ENCODE results near the gene C1orf21. TPM values are rescaled to one million over a fixed set of nuclear protein-coding genes. Genes with fewer than 3 reads are reported as not detected.
A peak's percentile ranks its signal among the peaks of the same experiment; 100 is the strongest.

C1orf21 gene
- total RNA-seq, 1 experiment from 2014 or later: 28.5 TPM

GRCh38 chr1:184407816-184408510 lies 21.1 kb downstream of the C1orf21 start (continued):
- TF ChIP-seq, protein P1, sequence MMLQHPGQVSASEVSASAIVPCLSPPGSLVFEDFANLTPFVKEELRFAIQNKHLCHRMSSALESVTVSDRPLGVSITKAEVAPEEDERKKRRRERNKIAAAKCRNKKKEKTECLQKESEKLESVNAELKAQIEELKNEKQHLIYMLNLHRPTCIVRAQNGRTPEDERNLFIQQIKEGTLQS (CRISPR knock-in tag; conservative IDR thresholded peaks at IDR 0.05): no peak
- no peak for TF ChIP-seq KAT7 (CRISPR knock-in tag; IDR thresholded peaks at IDR 0.05; ENCODE audit: borderline replicate concordance)
- no peak for TF ChIP-seq CREM (CRISPR knock-in tag; IDR thresholded peaks at IDR 0.05)
- TF ChIP-seq ZNF416 (CRISPR knock-in tag; IDR thresholded peaks at IDR 0.05): no peak
- TF ChIP-seq, protein P2, sequence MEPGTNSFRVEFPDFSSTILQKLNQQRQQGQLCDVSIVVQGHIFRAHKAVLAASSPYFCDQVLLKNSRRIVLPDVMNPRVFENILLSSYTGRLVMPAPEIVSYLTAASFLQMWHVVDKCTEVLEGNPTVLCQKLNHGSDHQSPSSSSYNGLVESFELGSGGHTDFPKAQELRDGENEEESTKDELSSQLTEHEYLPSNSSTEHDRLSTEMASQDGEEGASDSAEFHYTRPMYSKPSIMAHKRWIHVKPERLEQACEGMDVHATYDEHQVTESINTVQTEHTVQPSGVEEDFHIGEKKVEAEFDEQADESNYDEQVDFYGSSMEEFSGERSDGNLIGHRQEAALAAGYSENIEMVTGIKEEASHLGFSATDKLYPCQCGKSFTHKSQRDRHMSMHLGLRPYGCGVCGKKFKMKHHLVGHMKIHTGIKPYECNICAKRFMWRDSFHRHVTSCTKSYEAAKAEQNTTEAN (CRISPR knock-in tag; IDR thresholded peaks at IDR 0.05): no peak
- TF ChIP-seq, protein P3, sequence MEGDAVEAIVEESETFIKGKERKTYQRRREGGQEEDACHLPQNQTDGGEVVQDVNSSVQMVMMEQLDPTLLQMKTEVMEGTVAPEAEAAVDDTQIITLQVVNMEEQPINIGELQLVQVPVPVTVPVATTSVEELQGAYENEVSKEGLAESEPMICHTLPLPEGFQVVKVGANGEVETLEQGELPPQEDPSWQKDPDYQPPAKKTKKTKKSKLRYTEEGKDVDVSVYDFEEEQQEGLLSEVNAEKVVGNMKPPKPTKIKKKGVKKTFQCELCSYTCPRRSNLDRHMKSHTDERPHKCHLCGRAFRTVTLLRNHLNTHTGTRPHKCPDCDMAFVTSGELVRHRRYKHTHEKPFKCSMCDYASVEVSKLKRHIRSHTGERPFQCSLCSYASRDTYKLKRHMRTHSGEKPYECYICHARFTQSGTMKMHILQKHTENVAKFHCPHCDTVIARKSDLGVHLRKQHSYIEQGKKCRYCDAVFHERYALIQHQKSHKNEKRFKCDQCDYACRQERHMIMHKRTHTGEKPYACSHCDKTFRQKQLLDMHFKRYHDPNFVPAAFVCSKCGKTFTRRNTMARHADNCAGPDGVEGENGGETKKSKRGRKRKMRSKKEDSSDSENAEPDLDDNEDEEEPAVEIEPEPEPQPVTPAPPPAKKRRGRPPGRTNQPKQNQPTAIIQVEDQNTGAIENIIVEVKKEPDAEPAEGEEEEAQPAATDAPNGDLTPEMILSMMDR (IDR thresholded peaks at IDR 0.05): no peak
- TF ChIP-seq ZNF138 (CRISPR knock-in tag; conservative IDR thresholded peaks at IDR 0.05): no peak
- TF ChIP-seq JUN (CRISPR knock-in tag; IDR thresholded peaks at IDR 0.05): no peak
- no peak for TF ChIP-seq SP1 (CRISPR knock-in tag; conservative IDR thresholded peaks at IDR 0.05)

DNA sequence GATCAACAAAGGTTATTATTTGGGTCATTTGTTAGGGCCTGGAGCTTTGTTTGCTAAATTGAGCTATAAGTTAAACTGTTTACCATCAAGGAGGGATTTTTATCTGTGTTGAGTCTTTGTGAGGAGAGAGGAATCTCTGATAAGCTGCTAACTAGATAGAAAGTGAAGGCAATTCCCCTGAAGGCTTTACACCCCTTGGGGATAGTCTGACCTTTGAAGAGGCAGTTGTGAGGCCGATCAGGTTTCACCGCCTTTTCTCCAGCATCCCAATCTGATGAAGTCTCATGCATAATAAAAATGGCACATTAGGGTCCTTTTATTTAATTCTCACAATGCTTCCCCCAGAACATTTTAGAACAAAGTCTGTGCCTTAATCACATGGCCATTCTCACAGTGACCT lies 21.8 kb downstream of the C1orf21 start:
- CTCF ChIA-PET: interaction anchor here (1.0 to 1.2 kb wide), 2 partner anchors 255 to 283 kb away, joined by 3 read pairs; no protein-coding TSS in a partner anchor
- TF ChIP-seq, protein P4, sequence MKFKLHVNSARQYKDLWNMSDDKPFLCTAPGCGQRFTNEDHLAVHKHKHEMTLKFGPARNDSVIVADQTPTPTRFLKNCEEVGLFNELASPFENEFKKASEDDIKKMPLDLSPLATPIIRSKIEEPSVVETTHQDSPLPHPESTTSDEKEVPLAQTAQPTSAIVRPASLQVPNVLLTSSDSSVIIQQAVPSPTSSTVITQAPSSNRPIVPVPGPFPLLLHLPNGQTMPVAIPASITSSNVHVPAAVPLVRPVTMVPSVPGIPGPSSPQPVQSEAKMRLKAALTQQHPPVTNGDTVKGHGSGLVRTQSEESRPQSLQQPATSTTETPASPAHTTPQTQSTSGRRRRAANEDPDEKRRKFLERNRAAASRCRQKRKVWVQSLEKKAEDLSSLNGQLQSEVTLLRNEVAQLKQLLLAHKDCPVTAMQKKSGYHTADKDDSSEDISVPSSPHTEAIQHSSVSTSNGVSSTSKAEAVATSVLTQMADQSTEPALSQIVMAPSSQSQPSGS (CRISPR knock-in tag; IDR thresholded peaks at IDR 0.05; ENCODE audit: borderline replicate concordance, low read depth): no peak
- TF ChIP-seq ZNF512 (CRISPR knock-in tag; IDR thresholded peaks at IDR 0.05; ENCODE audit: borderline replicate concordance) (no peak), FOXK1 (CRISPR knock-in tag; IDR thresholded peaks at IDR 0.05) (no peak), PRDM15 (CRISPR knock-in tag; IDR thresholded peaks at IDR 0.05) (no peak), ZNF416 (CRISPR knock-in tag; IDR thresholded peaks at IDR 0.05) (no peak)
- TF ChIP-seq, protein P5, sequence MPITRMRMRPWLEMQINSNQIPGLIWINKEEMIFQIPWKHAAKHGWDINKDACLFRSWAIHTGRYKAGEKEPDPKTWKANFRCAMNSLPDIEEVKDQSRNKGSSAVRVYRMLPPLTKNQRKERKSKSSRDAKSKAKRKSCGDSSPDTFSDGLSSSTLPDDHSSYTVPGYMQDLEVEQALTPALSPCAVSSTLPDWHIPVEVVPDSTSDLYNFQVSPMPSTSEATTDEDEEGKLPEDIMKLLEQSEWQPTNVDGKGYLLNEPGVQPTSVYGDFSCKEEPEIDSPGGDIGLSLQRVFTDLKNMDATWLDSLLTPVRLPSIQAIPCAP (CRISPR knock-in tag; IDR thresholded peaks at IDR 0.05): no peak
- TF ChIP-seq, protein P6, sequence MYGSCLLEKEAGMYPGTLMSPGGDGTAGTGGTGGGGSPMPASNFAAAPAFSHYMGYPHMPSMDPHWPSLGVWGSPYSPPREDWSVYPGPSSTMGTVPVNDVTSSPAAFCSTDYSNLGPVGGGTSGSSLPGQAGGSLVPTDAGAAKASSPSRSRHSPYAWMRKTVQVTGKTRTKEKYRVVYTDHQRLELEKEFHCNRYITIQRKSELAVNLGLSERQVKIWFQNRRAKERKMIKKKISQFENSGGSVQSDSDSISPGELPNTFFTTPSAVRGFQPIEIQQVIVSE (CRISPR knock-in tag; IDR thresholded peaks at IDR 0.05; ENCODE audit: borderline replicate concordance): no peak
- TF ChIP-seq, protein P7, sequence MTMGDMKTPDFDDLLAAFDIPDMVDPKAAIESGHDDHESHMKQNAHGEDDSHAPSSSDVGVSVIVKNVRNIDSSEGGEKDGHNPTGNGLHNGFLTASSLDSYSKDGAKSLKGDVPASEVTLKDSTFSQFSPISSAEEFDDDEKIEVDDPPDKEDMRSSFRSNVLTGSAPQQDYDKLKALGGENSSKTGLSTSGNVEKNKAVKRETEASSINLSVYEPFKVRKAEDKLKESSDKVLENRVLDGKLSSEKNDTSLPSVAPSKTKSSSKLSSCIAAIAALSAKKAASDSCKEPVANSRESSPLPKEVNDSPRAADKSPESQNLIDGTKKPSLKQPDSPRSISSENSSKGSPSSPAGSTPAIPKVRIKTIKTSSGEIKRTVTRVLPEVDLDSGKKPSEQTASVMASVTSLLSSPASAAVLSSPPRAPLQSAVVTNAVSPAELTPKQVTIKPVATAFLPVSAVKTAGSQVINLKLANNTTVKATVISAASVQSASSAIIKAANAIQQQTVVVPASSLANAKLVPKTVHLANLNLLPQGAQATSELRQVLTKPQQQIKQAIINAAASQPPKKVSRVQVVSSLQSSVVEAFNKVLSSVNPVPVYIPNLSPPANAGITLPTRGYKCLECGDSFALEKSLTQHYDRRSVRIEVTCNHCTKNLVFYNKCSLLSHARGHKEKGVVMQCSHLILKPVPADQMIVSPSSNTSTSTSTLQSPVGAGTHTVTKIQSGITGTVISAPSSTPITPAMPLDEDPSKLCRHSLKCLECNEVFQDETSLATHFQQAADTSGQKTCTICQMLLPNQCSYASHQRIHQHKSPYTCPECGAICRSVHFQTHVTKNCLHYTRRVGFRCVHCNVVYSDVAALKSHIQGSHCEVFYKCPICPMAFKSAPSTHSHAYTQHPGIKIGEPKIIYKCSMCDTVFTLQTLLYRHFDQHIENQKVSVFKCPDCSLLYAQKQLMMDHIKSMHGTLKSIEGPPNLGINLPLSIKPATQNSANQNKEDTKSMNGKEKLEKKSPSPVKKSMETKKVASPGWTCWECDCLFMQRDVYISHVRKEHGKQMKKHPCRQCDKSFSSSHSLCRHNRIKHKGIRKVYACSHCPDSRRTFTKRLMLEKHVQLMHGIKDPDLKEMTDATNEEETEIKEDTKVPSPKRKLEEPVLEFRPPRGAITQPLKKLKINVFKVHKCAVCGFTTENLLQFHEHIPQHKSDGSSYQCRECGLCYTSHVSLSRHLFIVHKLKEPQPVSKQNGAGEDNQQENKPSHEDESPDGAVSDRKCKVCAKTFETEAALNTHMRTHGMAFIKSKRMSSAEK (CRISPR knock-in tag; IDR thresholded peaks at IDR 0.05; ENCODE audit: borderline replicate concordance): no peak

More for the DNA sequence above, 21.8 kb downstream of the C1orf21 start:
- Mint-ChIP-seq H3K27me3 (ENCODE audit: low read depth) (no peaks in the 10 kb centered on the region), H3K4me3 (no peak overlapping the region), H3K4me1 (peaks cover 54% of the 10 kb centered on the region), H3K9me3 (no peaks in the 10 kb centered on the region), H3K36me3 (peaks cover 2% of the 10 kb centered on the region; the same call in 1 of the 2 replicates), H3K27ac (peak overlapping the region; percentile 80)
- no peak for DNase-seq (ENCODE audit: low spot score)
- POLR2A ChIA-PET: no interaction called here
- ATAC-seq: peak; percentile 81

Data from WTC11 (cell line).